GM23338 (cell line): ENCODE measurements around the gene BCO1. TPM values are rescaled to one million over a fixed set of nuclear protein-coding genes. Genes with fewer than 3 reads are reported as not detected.

Experiments
- ATAC-seq: fragments of 200-7000 bp; cut with Tn5 transposase; 3 replicates; pipeline ENCODE4 v1.9.1; 2020
- DNase-seq: peaks from one replicate; pipeline ENCODE4 v3.0.0-alpha.2; 2015; ENCODE audit warnings: low spot score
- H2AFZ ChIP-seq: fragments of 200-600 bp; sonication (generic); 2 replicates; pipeline ENCODE4 v1.8.0; 2016; ENCODE audit warnings: antibody characterized with exemption, mild to moderate bottlenecking, moderate library complexity
- H3F3A ChIP-seq: fragments of 200-600 bp; sonication (generic); replicated peaks from 2 replicates; pipeline ENCODE4 v1.8.0; 2017; ENCODE audit warnings: antibody characterized with exemption, mixed run types, low read depth
- H3K27ac ChIP-seq: fragments of 200-600 bp; sonication (generic); 2 replicates; pipeline ENCODE4 v1.6.1; 2016; ENCODE audit warnings: low read depth
- H3K27me3 ChIP-seq: fragments of 200-600 bp; sonication (generic); 2 replicates; pipeline ENCODE4 v1.8.0; 2016; ENCODE audit warnings: mild to moderate bottlenecking, mixed run types, moderate library complexity; ENCODE audit not compliant: insufficient read depth
- H3K36me3 ChIP-seq: fragments of 200-600 bp; sonication (generic); 2 replicates; pipeline ENCODE4 v1.8.0; 2016; ENCODE audit warnings: mild to moderate bottlenecking; ENCODE audit not compliant: insufficient read depth
- H3K4me1 ChIP-seq: fragments of 200-600 bp; sonication (generic); 2 replicates; pipeline ENCODE4 v1.8.0; 2016; ENCODE audit warnings: mild to moderate bottlenecking, moderate library complexity; ENCODE audit not compliant: insufficient read depth
- H3K4me2 ChIP-seq: fragments of 200-600 bp; sonication (generic); 2 replicates; pipeline ENCODE4 v1.7.1; 2017; ENCODE audit warnings: mixed run types
- H3K4me3 ChIP-seq: fragments of 200-600 bp; sonication (generic); 2 replicates; pipeline ENCODE4 v1.6.1; 2016; ENCODE audit warnings: mixed run types
- H3K79me2 ChIP-seq: fragments of 200-600 bp; sonication (generic); replicated peaks from 2 replicates; pipeline ENCODE4 v1.8.0; 2017; ENCODE audit warnings: mild to moderate bottlenecking; ENCODE audit not compliant: insufficient read depth
- H3K9me2 ChIP-seq: fragments of 200-600 bp; sonication (generic); 2 replicates; pipeline ENCODE4 v1.8.0; 2017; ENCODE audit not compliant: insufficient read depth
- H4K20me1 ChIP-seq: fragments of 200-600 bp; sonication (generic); replicated peaks from 2 replicates; pipeline ENCODE4 v1.8.0; 2017; ENCODE audit warnings: mild to moderate bottlenecking; ENCODE audit not compliant: insufficient read depth
- H3K27ac Mint-ChIP-seq: 2 replicates; pipeline ENCODE4 v1.8.0; 2020; ENCODE audit warnings: inconsistent platforms, mild to moderate bottlenecking, moderate library complexity, mixed read lengths
- H3K27me3 Mint-ChIP-seq: 3 replicates; pipeline ENCODE4 v1.8.0; 2022; ENCODE audit warnings: low read depth, mild to moderate bottlenecking, moderate library complexity, mixed read lengths, inconsistent platforms; ENCODE audit not compliant: insufficient read depth, poor library complexity
- H3K36me3 Mint-ChIP-seq: 3 replicates; pipeline ENCODE4 v1.8.0; 2021; ENCODE audit warnings: low read depth, mild to moderate bottlenecking, inconsistent platforms, moderate library complexity, mixed read lengths
- H3K4me1 Mint-ChIP-seq: 3 replicates; pipeline ENCODE4 v1.8.0; 2020; ENCODE audit warnings: mild to moderate bottlenecking, inconsistent platforms, mixed read lengths
- H3K4me3 Mint-ChIP-seq: 3 replicates; pipeline ENCODE4 v1.8.0; 2021; ENCODE audit warnings: moderate library complexity, mild to moderate bottlenecking, inconsistent platforms, mixed read lengths
- H3K9me3 Mint-ChIP-seq: 3 replicates; pipeline ENCODE4 v1.8.0; 2020; ENCODE audit warnings: moderate library complexity, mild to moderate bottlenecking, inconsistent platforms, mixed read lengths
- ETS1 ChIP-seq: IDR thresholded peaks from 2 replicates; pipeline ENCODE4 v1.6.1; 2016; ENCODE audit warnings: antibody characterized with exemption
- EZH2phosphoT487 ChIP-seq: fragments of 200-600 bp; sonication (generic); IDR thresholded peaks from one replicate; pipeline ENCODE4 v1.8.1; 2018; ENCODE audit warnings: antibody characterized with exemption; ENCODE audit not compliant: unreplicated experiment
- JUNB ChIP-seq: IDR thresholded peaks from one replicate; pipeline ENCODE4 v1.6.1; 2016; ENCODE audit warnings: antibody characterized with exemption; ENCODE audit not compliant: unreplicated experiment
- NANOG ChIP-seq: IDR thresholded peaks from 2 replicates; pipeline ENCODE4 v1.6.1; 2016; ENCODE audit warnings: antibody characterized with exemption, borderline replicate concordance
- POLR2AphosphoS5 ChIP-seq: IDR thresholded peaks from 2 replicates; pipeline ENCODE4 v1.6.1; 2016; ENCODE audit warnings: antibody characterized with exemption, low read depth
- ZNF114 ChIP-seq: fragments of 250-450 bp; sonication (Bioruptor Pico); IDR thresholded peaks from 2 replicates; pipeline ENCODE4 v1.5.0; 2020; ENCODE audit warnings: mild to moderate bottlenecking, moderate library complexity
- ZNF462 ChIP-seq: fragments of 250-450 bp; sonication (Bioruptor Pico); IDR thresholded peaks from 2 replicates; pipeline ENCODE4 v1.5.0; 2020; ENCODE audit warnings: mild to moderate bottlenecking, moderate library complexity
- polyA plus RNA-seq: library from polyadenylated mRNA; unstranded; fragments of >200 nt; fragmentation: Nextera tagmentation; extraction: Ambion mirVana; gene quantifications from 2 replicates; pipeline ENCODE4 v1.2.1, GENCODE V29; 2016
- total RNA-seq: library from RNA; depleted of rRNA; stranded (reverse); fragments of >200 nt; shearing (Covaris generic); gene quantifications from 2 replicates; pipeline ENCODE4 v1.2.3, GENCODE V29; 2014

BCO1 gene
- total and polyA plus RNA-seq, 2 experiments from 2014 or later = 0.28 TPM; not detected in 1

GRCh38 chr16:81212830-81213465 lies 25.5 kb upstream of the BCO1 start:
- DNase-seq (no peak), ATAC-seq (peak; percentile 20; the same call in 1 of the 3 replicates)
- Mint-ChIP-seq H3K27me3 (peaks cover 19% of the 10 kb centered on the region), H3K4me3 (no peak overlapping the region), H3K27ac (no peak overlapping the region), H3K9me3 (no peaks in the 10 kb centered on the region), H3K36me3 (no peaks in the 10 kb centered on the region), H3K4me1 (peaks cover 4% of the 10 kb centered on the region; the same call in 1 of the 3 replicates)
- H2AFZ ChIP-seq = peak overlapping the region; percentile 69; the same call in 1 of the 2 replicates
- H3K27ac ChIP-seq = no peak overlapping the region
- no peaks in the 10 kb centered on the region for H3K79me2 ChIP-seq
- no peak overlapping the region for H3K4me3 ChIP-seq
- no peaks in the 10 kb centered on the region for H3K4me1 ChIP-seq
- H3K27me3 ChIP-seq = no peaks in the 10 kb centered on the region
- H4K20me1 ChIP-seq = no peaks in the 10 kb centered on the region
- TF ChIP-seq JUNB (no peak), ZNF114 (CRISPR knock-in tag) (no peak), ZNF462 (CRISPR knock-in tag) (no peak), POLR2AphosphoS5 (no peak), NANOG (no peak), EZH2phosphoT487 (no peak), ETS1 (no peak)
- H3K4me2 ChIP-seq = no peak overlapping the region
- no peaks in the 10 kb centered on the region for H3F3A ChIP-seq
- no peaks in the 10 kb centered on the region for H3K9me2 ChIP-seq
- no peaks in the 10 kb centered on the region for H3K36me3 ChIP-seq
